Ureter (tissue), 1 donor: ENCODE results near the gene IQGAP3. TPM values are rescaled to one million over a fixed set of nuclear protein-coding genes. Genes with fewer than 3 reads are reported as not detected.

Experiments used
- DNase-seq: peaks from one replicate; pipeline ENCODE4 v3.0.0-alpha.2; 2020; ENCODE audit warnings: low spot score
- total RNA-seq: library from RNA; stranded (reverse); gene quantifications from one replicate; pipeline ENCODE4 v1.2.4, GENCODE V29; 2023
- donor health status: DM: yes; HTN: yes; CAD: no.

IQGAP3 gene
- total RNA-seq, 1 donor from 2014 or later: 0.68 TPM

- DNase-seq: no peak
These were observed 76.1 kb downstream of the IQGAP3 start for GRCh38 chr1:156496211-156496761.

GRCh38 chr1:156495401-156496140 lies 76.8 kb downstream of the IQGAP3 start:
- DNase-seq: no peak

- no peak for DNase-seq
These were observed 78.0 kb downstream of the IQGAP3 start for GRCh38 chr1:156494309-156494895.

- no peak for DNase-seq
These were observed 78.6 kb downstream of the IQGAP3 start for GRCh38 chr1:156493742-156494141.

- DNase-seq: no peak
These were observed 79.2 kb downstream of the IQGAP3 start for GRCh38 chr1:156493154-156493631.

GRCh38 chr1:156492591-156493080 lies 79.7 kb downstream of the IQGAP3 start:
- no peak for DNase-seq

- DNase-seq: no peak
These were observed 80.3 kb downstream of the IQGAP3 start for GRCh38 chr1:156492013-156492590.

GRCh38 chr1:156491151-156491949 lies 81.0 kb downstream of the IQGAP3 start:
- DNase-seq: no peak

- DNase-seq: no peak
These were observed 81.8 kb downstream of the IQGAP3 start for GRCh38 chr1:156490401-156491032.

- no peak for DNase-seq
These were observed 82.5 kb downstream of the IQGAP3 start for GRCh38 chr1:156489935-156490293.

GRCh38 chr1:156489166-156489934 lies 83.0 kb downstream of the IQGAP3 start:
- no peak for DNase-seq

GRCh38 chr1:156488566-156489165 lies 83.7 kb downstream of the IQGAP3 start:
- no peak for DNase-seq

- no peak for DNase-seq
These were observed 84.5 kb downstream of the IQGAP3 start for GRCh38 chr1:156487862-156488261.

GRCh38 chr1:156486421-156487344 lies 85.7 kb downstream of the IQGAP3 start:
- DNase-seq: no peak

- no peak for DNase-seq
These were observed 86.4 kb downstream of the IQGAP3 start for GRCh38 chr1:156485984-156486383.

- DNase-seq: no peak
These were observed 87.8 kb downstream of the IQGAP3 start for GRCh38 chr1:156484480-156485058.

GRCh38 chr1:156483397-156483796 lies 89.0 kb downstream of the IQGAP3 start:
- DNase-seq: no peak

GRCh38 chr1:156482276-156482675 lies 90.1 kb downstream of the IQGAP3 start:
- DNase-seq: no peak

GRCh38 chr1:156481527-156481926 lies 90.8 kb downstream of the IQGAP3 start:
- no peak for DNase-seq
